Osteocyte (in vitro differentiated cells): Measurements from ENCODE around the gene ALPK3. TPM values are rescaled to one million over a fixed set of nuclear protein-coding genes. Genes with fewer than 3 reads are reported as not detected.

Source experiments
- DNase-seq: peaks from one replicate; pipeline ENCODE4 v3.0.0; 2021; ENCODE audit warnings: mixed read lengths; ENCODE audit not compliant: unreplicated experiment; ENCODE audit errors: extremely low spot score
- H3K27ac Mint-ChIP-seq: one replicate; pipeline ENCODE4 v1.8.0; 2021; ENCODE audit warnings: mild to moderate bottlenecking, mixed read lengths; ENCODE audit not compliant: unreplicated experiment
- H3K27me3 Mint-ChIP-seq: one replicate; pipeline ENCODE4 v1.8.0; 2021; ENCODE audit warnings: mixed read lengths; ENCODE audit not compliant: unreplicated experiment
- H3K36me3 Mint-ChIP-seq: one replicate; pipeline ENCODE4 v1.8.0; 2021; ENCODE audit warnings: mixed read lengths; ENCODE audit not compliant: unreplicated experiment
- H3K4me1 Mint-ChIP-seq: one replicate; pipeline ENCODE4 v1.8.0; 2021; ENCODE audit warnings: mixed read lengths; ENCODE audit not compliant: unreplicated experiment
- H3K4me3 Mint-ChIP-seq: one replicate; pipeline ENCODE4 v1.8.0; 2021; ENCODE audit warnings: mild to moderate bottlenecking, moderate library complexity, mixed read lengths; ENCODE audit not compliant: unreplicated experiment
- H3K9me3 Mint-ChIP-seq: one replicate; pipeline ENCODE4 v1.8.0; 2021; ENCODE audit warnings: mixed read lengths; ENCODE audit not compliant: unreplicated experiment
- CTCF ChIP-seq: fragments of 200-600 bp; sonication (generic); IDR thresholded peaks from 2 replicates; pipeline ENCODE4 v1.5.0; 2021; ENCODE audit warnings: antibody characterized with exemption, mild to moderate bottlenecking, moderate library complexity
- total RNA-seq: library from RNA; stranded (reverse); gene quantifications from 2 replicates; pipeline ENCODE4 v1.2.1, GENCODE V29; 2021

ALPK3 gene
- total RNA-seq, 1 donor from 2014 or later, result 0.27 TPM

GRCh38 chr15:84784262-84784661, 32.9 kb upstream of the ALPK3 start:
- H3K4me3 Mint-ChIP-seq, result no peak overlapping the region
- TF ChIP-seq CTCF, result no peak
- no peak for DNase-seq
- H3K4me1 Mint-ChIP-seq, result peaks cover 8% of the 10 kb centered on the region
- no peaks in the 10 kb centered on the region for H3K27me3 Mint-ChIP-seq
- no peak overlapping the region for H3K27ac Mint-ChIP-seq
- no peaks in the 10 kb centered on the region for H3K9me3 Mint-ChIP-seq
- H3K36me3 Mint-ChIP-seq, result peaks cover 33% of the 10 kb centered on the region

- Mint-ChIP-seq H3K4me3 (no peak overlapping the region), H3K4me1 (peaks cover 8% of the 10 kb centered on the region), H3K36me3 (peaks cover 33% of the 10 kb centered on the region), H3K27ac (no peak overlapping the region), H3K27me3 (no peaks in the 10 kb centered on the region), H3K9me3 (no peaks in the 10 kb centered on the region)
- no peak for DNase-seq
- TF ChIP-seq CTCF, result no peak
These were observed 32.1 kb upstream of the ALPK3 start for GRCh38 chr15:84785053-84785452.

GRCh38 chr15:84788500-84788899, 28.7 kb upstream of the ALPK3 start:
- DNase-seq, result no peak
- Mint-ChIP-seq H3K4me1 (peaks cover 21% of the 10 kb centered on the region), H3K27ac (no peak overlapping the region), H3K36me3 (peaks cover 47% of the 10 kb centered on the region), H3K4me3 (no peak overlapping the region), H3K9me3 (no peaks in the 10 kb centered on the region), H3K27me3 (no peaks in the 10 kb centered on the region)
- no peak for TF ChIP-seq CTCF

- Mint-ChIP-seq H3K4me3 (no peak overlapping the region), H3K27ac (no peak overlapping the region), H3K4me1 (peaks cover 21% of the 10 kb centered on the region), H3K27me3 (no peaks in the 10 kb centered on the region), H3K9me3 (no peaks in the 10 kb centered on the region), H3K36me3 (peaks cover 41% of the 10 kb centered on the region)
- DNase-seq, result no peak
- TF ChIP-seq CTCF, result no peak
These were observed 27.4 kb upstream of the ALPK3 start for GRCh38 chr15:84789762-84790161.

- H3K4me1 Mint-ChIP-seq, result peaks cover 21% of the 10 kb centered on the region
- no peaks in the 10 kb centered on the region for H3K9me3 Mint-ChIP-seq
- no peak overlapping the region for H3K4me3 Mint-ChIP-seq
- no peaks in the 10 kb centered on the region for H3K27me3 Mint-ChIP-seq
- H3K27ac Mint-ChIP-seq, result no peak overlapping the region
- TF ChIP-seq CTCF, result no peak
- H3K36me3 Mint-ChIP-seq, result peaks cover 40% of the 10 kb centered on the region
- no peak for DNase-seq
These were observed 26.5 kb upstream of the ALPK3 start for GRCh38 chr15:84790676-84791075.
